ENCODE measurements around the gene ISCA2. TPM values are rescaled to one million over a fixed set of nuclear protein-coding genes. Genes with fewer than 3 reads are reported as not detected.

ISCA2 gene
- total and polyA plus RNA-seq, 5 donors from 2014 or later, result 19.9 to 114 (median 89.6) TPM

DNA sequence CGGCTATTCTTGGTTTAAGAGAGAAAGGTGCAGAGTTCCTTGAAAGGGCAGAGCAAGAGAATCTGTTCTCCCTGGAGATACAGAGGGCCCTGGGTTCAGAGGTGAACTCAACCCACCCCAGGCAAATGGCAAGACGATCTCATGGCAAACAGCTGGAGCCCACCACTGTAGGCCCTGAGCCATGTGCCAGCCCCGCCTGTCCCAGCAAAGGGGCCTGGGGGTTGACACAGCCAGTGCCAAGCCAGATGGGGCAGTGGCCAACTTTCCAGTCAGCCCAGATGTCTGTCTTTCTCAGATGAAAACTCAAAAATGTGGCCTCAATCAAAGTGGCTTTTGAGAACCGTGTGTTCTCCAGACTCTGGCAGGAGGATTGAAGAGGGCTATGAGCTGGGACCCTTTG is 51.8 kb downstream of the ISCA2 start:
- Histone ChIP-seq H3K4me3 (ENCODE audit: low read depth, low read length) (no peak overlapping the region), H3K4me1 (ENCODE audit: control insufficient read depth, insufficient read depth, low read length, poor library complexity, severe bottlenecking) (no peaks in the 10 kb centered on the region), H3K9me3 (ENCODE audit: control insufficient read depth in 2 of 2, low read length in 2 of 2) (no peaks in the 10 kb centered on the region), H3K27me3 (ENCODE audit: control insufficient read depth, insufficient read depth, low read length) (no peaks in the 10 kb centered on the region), H3K36me3 (ENCODE audit: control insufficient read depth, insufficient read depth, low read length) (no peaks in the 10 kb centered on the region), H3K27ac (ENCODE audit: insufficient read depth, low read length, poor library complexity, severe bottlenecking) (no peak overlapping the region)
- Mint-ChIP-seq H3K27me3 (peaks cover 11% of the 10 kb centered on the region), H3K4me1 (no peaks in the 10 kb centered on the region), H3K36me3 (no peaks in the 10 kb centered on the region), H3K9me3 (peaks cover 0 to 1% (median 0%) of the 10 kb centered on the region in 7 donors), H3K27ac (no peak overlapping the region), H3K4me3 (no peak overlapping the region)
- ATAC-seq (ENCODE audit: low read depth in 2 of 2) (no peak), DNase-seq (no peak)

- DNase-seq, result no peak
- Mint-ChIP-seq H3K4me3 (no peak overlapping the region), H3K4me1 (no peaks in the 10 kb centered on the region)
Measured at GRCh38 chr14:74546416-74546815, 52.9 kb downstream of the ISCA2 start.

More at GRCh38 chr14:74546416-74546815, 52.9 kb downstream of the ISCA2 start:
- H3K27ac ChIP-seq (ENCODE audit: insufficient read depth, low read length, poor library complexity, severe bottlenecking), result no peak overlapping the region
- no peaks in the 10 kb centered on the region for H3K27me3 ChIP-seq (ENCODE audit: control insufficient read depth, insufficient read depth, low read length)
- H3K4me1 ChIP-seq (ENCODE audit: control insufficient read depth, insufficient read depth, low read length, poor library complexity, severe bottlenecking), result no peaks in the 10 kb centered on the region
- ATAC-seq (ENCODE audit: low read depth in 2 of 2), result no peak
- H3K4me3 ChIP-seq (ENCODE audit: low read depth, low read length), result no peak overlapping the region
- Mint-ChIP-seq H3K36me3 (no peaks in the 10 kb centered on the region), H3K27ac (no peak overlapping the region), H3K27me3 (peaks cover 11% of the 10 kb centered on the region), H3K9me3 (peaks cover 0 to 1% (median 0%) of the 10 kb centered on the region in 7 donors)
- no peaks in the 10 kb centered on the region for H3K9me3 ChIP-seq (ENCODE audit: control insufficient read depth in 2 of 2, low read length in 2 of 2)
- H3K36me3 ChIP-seq (ENCODE audit: control insufficient read depth, insufficient read depth, low read length), result no peaks in the 10 kb centered on the region

Other genes starting within 250 kb of the ISCA2 start
- gene ABCD4, start 190.8 kb upstream of the ISCA2 start, total RNA-seq, result 71.4 TPM
- gene ABCD4, start 190.8 kb upstream of the ISCA2 start, polyA plus RNA-seq, result 10 to 100 TPM; 21.8 to 30.4 (median 26.5) TPM
- gene VRTN, start 145.3 kb upstream of the ISCA2 start, total RNA-seq, result not detected
- not detected for gene VRTN, start 145.3 kb upstream of the ISCA2 start, polyA plus RNA-seq
- gene SYNDIG1L, start 67.6 kb upstream of the ISCA2 start, total RNA-seq, result not detected
- gene SYNDIG1L, start 67.6 kb upstream of the ISCA2 start, polyA plus RNA-seq, result not detected
- 33.1 TPM for gene NPC2, start 460 bp upstream of the ISCA2 start, total RNA-seq
- gene NPC2, start 460 bp upstream of the ISCA2 start, polyA plus RNA-seq, result 100 to 1,000 TPM in 3 of 4 donors, 10 to 100 TPM in 1; 87.0 to 144 (median 108) TPM
- gene LTBP2, start 118.5 kb downstream of the ISCA2 start, total RNA-seq, result 0.54 TPM
- gene LTBP2, start 118.5 kb downstream of the ISCA2 start, polyA plus RNA-seq, result under 1 TPM; 0.02 to 0.25 (median 0.14) TPM
- gene AREL1, start 219.3 kb downstream of the ISCA2 start, total RNA-seq, result 47.0 TPM
- 10 to 100 TPM; 18.3 to 25.7 (median 20.8) TPM for gene AREL1, start 219.3 kb downstream of the ISCA2 start, polyA plus RNA-seq
- 35.5 TPM for gene FCF1, start 219.4 kb downstream of the ISCA2 start, total RNA-seq
- 10 to 100 TPM; 20.9 to 29.6 (median 27.9) TPM for gene FCF1, start 219.4 kb downstream of the ISCA2 start, polyA plus RNA-seq

Measured in CD4-positive, CD25-positive, alpha-beta regulatory T cell (primary cell).